ENCODE measurements around the gene RPS15.

DNA sequence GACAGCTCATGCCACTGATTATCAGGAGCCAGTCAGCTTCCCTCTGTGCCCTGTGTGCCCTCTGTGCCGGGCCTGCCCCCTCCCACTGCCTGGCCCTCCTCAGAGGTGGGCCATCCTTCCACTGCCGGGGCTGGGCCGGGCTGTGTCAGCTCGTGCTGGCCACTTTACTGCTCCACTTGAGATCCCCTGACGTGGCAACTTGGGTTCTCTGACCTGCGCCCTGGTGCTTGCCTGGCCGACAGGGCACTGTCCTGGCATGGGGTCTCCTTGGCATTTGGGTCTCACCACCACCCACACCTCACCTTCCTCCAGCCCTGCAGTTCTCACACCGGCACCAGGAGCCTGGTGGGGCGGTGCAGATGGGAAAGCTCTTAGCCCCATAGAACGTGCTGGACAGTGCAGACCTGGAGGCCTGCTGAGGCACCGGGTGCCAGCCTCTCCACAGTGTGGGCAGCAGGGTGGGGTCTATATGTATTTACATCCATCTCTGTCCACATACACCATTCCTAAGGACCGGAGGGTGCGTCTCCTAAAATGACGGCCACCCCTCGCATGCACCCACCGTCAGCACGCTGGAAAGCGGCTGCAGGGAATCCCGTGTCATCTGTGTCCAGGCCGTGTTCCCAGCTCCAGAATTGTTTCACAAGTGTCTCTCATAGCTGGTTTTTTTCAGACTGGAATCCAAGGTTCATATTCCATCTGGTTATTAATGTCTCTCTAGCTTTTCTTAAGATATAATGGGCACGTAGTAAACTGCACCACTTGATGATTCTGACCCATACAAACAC is 19.1 kb upstream of the RPS15 start:
- TF ChIP-seq, protein P1, sequence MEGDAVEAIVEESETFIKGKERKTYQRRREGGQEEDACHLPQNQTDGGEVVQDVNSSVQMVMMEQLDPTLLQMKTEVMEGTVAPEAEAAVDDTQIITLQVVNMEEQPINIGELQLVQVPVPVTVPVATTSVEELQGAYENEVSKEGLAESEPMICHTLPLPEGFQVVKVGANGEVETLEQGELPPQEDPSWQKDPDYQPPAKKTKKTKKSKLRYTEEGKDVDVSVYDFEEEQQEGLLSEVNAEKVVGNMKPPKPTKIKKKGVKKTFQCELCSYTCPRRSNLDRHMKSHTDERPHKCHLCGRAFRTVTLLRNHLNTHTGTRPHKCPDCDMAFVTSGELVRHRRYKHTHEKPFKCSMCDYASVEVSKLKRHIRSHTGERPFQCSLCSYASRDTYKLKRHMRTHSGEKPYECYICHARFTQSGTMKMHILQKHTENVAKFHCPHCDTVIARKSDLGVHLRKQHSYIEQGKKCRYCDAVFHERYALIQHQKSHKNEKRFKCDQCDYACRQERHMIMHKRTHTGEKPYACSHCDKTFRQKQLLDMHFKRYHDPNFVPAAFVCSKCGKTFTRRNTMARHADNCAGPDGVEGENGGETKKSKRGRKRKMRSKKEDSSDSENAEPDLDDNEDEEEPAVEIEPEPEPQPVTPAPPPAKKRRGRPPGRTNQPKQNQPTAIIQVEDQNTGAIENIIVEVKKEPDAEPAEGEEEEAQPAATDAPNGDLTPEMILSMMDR (IDR thresholded peaks at IDR 0.05), result no peak
- TF ChIP-seq POLR2A (IDR thresholded peaks at IDR 0.05), result no peak
- no peak for TF ChIP-seq EP300 (IDR thresholded peaks at IDR 0.05)

Measured in tibial nerve (tissue), 4 donors.